Measurements from ENCODE around the gene RFC2. TPM values are rescaled to one million over a fixed set of nuclear protein-coding genes. Genes with fewer than 3 reads are reported as not detected.

RFC2 gene
- total and polyA plus RNA-seq, 2 of the 8 experiments (the other 6 are each of a cell fraction or from before 2014, with no cell fraction given), result 52.9 to 85.4 TPM

GRCh38 chr7:74294191-74294998 is 40.2 kb upstream of the RFC2 start:
- POLR2A ChIA-PET (ENCODE audit: partially characterized antibody), result interaction anchor here (1.0 kb wide), 1 partner anchor 10 kb away, joined by 3 read pairs; no protein-coding TSS in a partner anchor
- peak overlapping the region in 1 of 4 experiments; percentile 17; a peak in 1 of 7 replicates for H3K9ac ChIP-seq (replicated peaks in 1 of 4; ENCODE audit: extremely low read depth in 1 of 4, low read depth in 3 of 4, low read length in 3 of 4)
- H2BK20ac ChIP-seq (ENCODE audit: low read length), result no peak overlapping the region
- H3K23me2 ChIP-seq (ENCODE audit: low read depth, low read length), result peaks cover 7% of the 10 kb centered on the region; the same call in 1 of the 2 replicates
- peaks cover 9 to 34% (median 25%) of the 10 kb centered on the region in 4 experiments for H3K4me1 ChIP-seq (replicated peaks in 1 of 4; ENCODE audit: control insufficient read depth in 3 of 4, insufficient read depth in 4 of 4, low read length in 3 of 4)
- no peak overlapping the region for H2AFZ ChIP-seq (ENCODE audit: low read length)
- H4K8ac ChIP-seq (ENCODE audit: extremely low read depth, insufficient read depth, low read length), result peak overlapping the region; percentile 59; the same call in 1 of the 2 replicates
- H3K18ac ChIP-seq (ENCODE audit: extremely low read depth, low read length), result no peak overlapping the region
- H3K79me1 ChIP-seq (ENCODE audit: low read depth, low read length), result peaks cover 4% of the 10 kb centered on the region
- H3K79me2 ChIP-seq (ENCODE audit: control insufficient read depth in 1 of 2, insufficient read depth in 2 of 2, low read length in 2 of 2), result peaks cover 0 to 78% of the 10 kb centered on the region in 2 experiments; a peak in 2 of 4 replicates
- no peak overlapping the region for H3K23ac ChIP-seq (ENCODE audit: insufficient read length)
- no peak overlapping the region for H2BK15ac ChIP-seq (ENCODE audit: low read length)
- peaks cover 9 to 22% of the 10 kb centered on the region in 2 experiments for H4K20me1 ChIP-seq (replicated peaks in 1 of 2; ENCODE audit: control insufficient read depth in 1 of 2, insufficient read depth in 2 of 2, low read length in 2 of 2)
- H3K4ac ChIP-seq (replicated peaks; ENCODE audit: insufficient read length, low read depth, low read length), result no peak overlapping the region
- no peak overlapping the region for H3K56ac ChIP-seq (replicated peaks; ENCODE audit: insufficient read length, low read depth, low read length)
- no peak for FAIRE-seq
- CTCF ChIA-PET (ENCODE audit: partially characterized antibody), result interaction anchor here (0.6 to 2.0 kb wide), 4 partner anchors 19 to 224 kb away, joined by 3 to 4 read pairs (median 4); no protein-coding TSS in a partner anchor
- no peaks in the 10 kb centered on the region for H3K27me3 ChIP-seq (replicated peaks in 1 of 4; ENCODE audit: control insufficient read depth in 3 of 4, extremely low read depth in 1 of 4, insufficient read depth in 3 of 4, low read length in 3 of 4)
- no peak overlapping the region; the same call in 1 of the 2 replicates for H3K27ac ChIP-seq (ENCODE audit: low read depth, low read length)
- 0 out of 2 replicates have a peak overlapping the region, but pooled peaks have one; percentile 14 for H2BK12ac ChIP-seq (ENCODE audit: low read depth, low read length)
- no peak for DNase-seq (ENCODE audit: low read depth in 1 of 2, low spot score in 2 of 2)
- no peak for TF ChIP-seq CTBP2 (IDR thresholded peaks at IDR 0.05; ENCODE audit: borderline replicate concordance, insufficient read depth, insufficient read length, low read length)
- no peaks in the 10 kb centered on the region; a peak in 1 of 8 replicates for H3K36me3 ChIP-seq (ENCODE audit: control insufficient read depth in 2 of 4, insufficient read depth in 4 of 4, low read length in 3 of 4)
- H4K5ac ChIP-seq (ENCODE audit: insufficient read length, low read depth, low read length), result no peak overlapping the region
- peak overlapping the region; percentile 35 for H2BK5ac ChIP-seq (ENCODE audit: low read depth, low read length)
- H3K4me3 ChIP-seq (ENCODE audit: extremely low read depth in 1 of 4, insufficient read depth in 2 of 4, low read depth in 3 of 4, low read length in 4 of 4), result no peak overlapping the region
- WGBS, 2 experiments (ENCODE audit: extremely low coverage in 1 of 2, insufficient coverage in 1 of 2, insufficient read length in 1 of 2, insufficient replicate concordance in 2 of 2, low coverage in 1 of 2, low lambda C conversion rate in 2 of 2, missing lambda C conversion rate in 1 of 2), result 77% methylated on average over 17 of the region's 17 CpGs; no CpG with 5 or more reads in 1 of the 2 experiments
- H2AK5ac ChIP-seq (ENCODE audit: low read depth, low read length), result no peak overlapping the region
- peak overlapping the region in 1 of 2 experiments; percentile 29; a peak in 1 of 4 replicates for H3K4me2 ChIP-seq (ENCODE audit: insufficient read depth in 1 of 2, low read depth in 2 of 2, low read length in 2 of 2)
- no peak overlapping the region for H2BK120ac ChIP-seq (replicated peaks; ENCODE audit: low read depth, low read length)
- peak overlapping the region; percentile 57 for H4K91ac ChIP-seq (replicated peaks; ENCODE audit: insufficient read length, low read length)
- H3K9me3 ChIP-seq (ENCODE audit: insufficient read depth in 2 of 2, low read depth in 1 of 2, low read length in 1 of 2), result peaks cover 0 to 2% of the 10 kb centered on the region in 2 experiments; a peak in 1 of 4 replicates
- no peak overlapping the region for H3K14ac ChIP-seq (ENCODE audit: insufficient read length)

Data from H1 (cell line).